ENCODE data around the gene FRRS1L. TPM values are rescaled to one million over a fixed set of nuclear protein-coding genes. Genes with fewer than 3 reads are reported as not detected.

Gene FRRS1L
- total RNA-seq, 3 donors from 2014 or later, result 0.16 to 2.6 (median 2.0) TPM

- no peaks in the 10 kb centered on the region for H3K36me3 ChIP-seq
- no peaks in the 10 kb centered on the region for H3K9me3 ChIP-seq
- no peaks in the 10 kb centered on the region for H3K27me3 ChIP-seq
- no peak for DNase-seq (ENCODE audit: low spot score in 2 of 2)
- intact Hi-C loops (cut with DNase I; ENCODE audit: low total_unique reads), result no loop called here
- no peaks in the 10 kb centered on the region for H3K4me1 ChIP-seq
- no peak overlapping the region for H3K4me3 ChIP-seq
- TF ChIP-seq POLR2AphosphoS5 (IDR thresholded peaks at IDR 0.05), result no peak
- TF ChIP-seq CTCF (IDR thresholded peaks at IDR 0.05), result no peak
- no peak for TF ChIP-seq POLR2A (IDR thresholded peaks at IDR 0.05)
- no peak overlapping the region for H3K27ac ChIP-seq
Observed at GRCh38 chr9:109083813-109084405, 83.1 kb downstream of the FRRS1L start.

- Histone ChIP-seq H3K36me3 (no peaks in the 10 kb centered on the region), H3K27me3 (no peaks in the 10 kb centered on the region), H3K27ac (no peak overlapping the region), H3K9me3 (no peaks in the 10 kb centered on the region), H3K4me1 (no peaks in the 10 kb centered on the region), H3K4me3 (no peak overlapping the region)
- TF ChIP-seq CTCF (IDR thresholded peaks at IDR 0.05) (no peak), POLR2AphosphoS5 (IDR thresholded peaks at IDR 0.05) (no peak)
- DNase-seq (ENCODE audit: low spot score in 2 of 2), result no peak
- intact Hi-C loops (cut with DNase I; ENCODE audit: low total_unique reads), result no loop called here
Observed at GRCh38 chr9:109083141-109083540, 83.9 kb downstream of the FRRS1L start.

- H3K36me3 ChIP-seq, result no peaks in the 10 kb centered on the region
Observed at GRCh38 chr9:109082091-109082620, 84.9 kb downstream of the FRRS1L start.

More at GRCh38 chr9:109082091-109082620, 84.9 kb downstream of the FRRS1L start:
- H3K27me3 ChIP-seq, result no peaks in the 10 kb centered on the region
- TF ChIP-seq POLR2A (IDR thresholded peaks at IDR 0.05) (no peak), CTCF (IDR thresholded peaks at IDR 0.05) (no peak), POLR2AphosphoS5 (IDR thresholded peaks at IDR 0.05) (no peak)
- no peak for DNase-seq (ENCODE audit: low spot score in 2 of 2)
- no peaks in the 10 kb centered on the region for H3K9me3 ChIP-seq
- H3K27ac ChIP-seq, result no peak overlapping the region
- intact Hi-C loops (cut with DNase I; ENCODE audit: low total_unique reads), result no loop called here
- H3K4me1 ChIP-seq, result no peaks in the 10 kb centered on the region
- no peak overlapping the region for H3K4me3 ChIP-seq

Other genes with a start within 250 kb of the FRRS1L start
- 10 to 100 TPM; 18.2 to 27.8 (median 22.6) TPM for gene ELP1, start 233.1 kb downstream of the FRRS1L start, total RNA-seq
- gene ABITRAM, start 232.8 kb downstream of the FRRS1L start, total RNA-seq, result 10 to 100 TPM in 1 of 3 donors, 1 to 10 TPM in 2; 9.1 to 13.9 (median 9.5) TPM
- gene CTNNAL1, start 153.8 kb downstream of the FRRS1L start, total RNA-seq, result 10 to 100 TPM; 25.0 to 29.2 (median 25.6) TPM
- gene TMEM245, start 47.3 kb downstream of the FRRS1L start, total RNA-seq, result 10 to 100 TPM; 47.5 to 95.7 (median 74.9) TPM
- 10 to 100 TPM; 11.5 to 47.2 (median 16.0) TPM for gene EPB41L4B, start 153.8 kb upstream of the FRRS1L start, total RNA-seq